ENCODE measurements around the gene EFR3B. TPM values are rescaled to one million over a fixed set of nuclear protein-coding genes. Genes with fewer than 3 reads are reported as not detected.

EFR3B gene
- total RNA-seq, 1 experiment from 2014 or later: 0.09 TPM

GRCh38 chr2:25078170-25079049 is 36.5 kb downstream of the EFR3B start:
- Mint-ChIP-seq H3K4me3 (ENCODE audit: unreplicated experiment) (no peak overlapping the region), H3K36me3 (ENCODE audit: insufficient read depth, unreplicated experiment) (no peaks in the 10 kb centered on the region), H3K4me1 (ENCODE audit: insufficient read depth, unreplicated experiment) (peaks cover 16% of the 10 kb centered on the region), H3K27ac (ENCODE audit: low read depth, unreplicated experiment) (no peak overlapping the region), H3K9me3 (ENCODE audit: unreplicated experiment) (no peaks in the 10 kb centered on the region), H3K27me3 (ENCODE audit: insufficient read depth, unreplicated experiment) (peaks cover 97% of the 10 kb centered on the region)
- no TSS peak for BruUV-seq (replicated peaks)
- peak; percentile 89 for DNase-seq (ENCODE audit: unreplicated experiment)
- CTCF ChIA-PET: interaction anchor here (0.9 to 1.0 kb wide), 3 partner anchors 13 to 100 kb away, joined by 3 to 5 read pairs (median 4); no protein-coding TSS in a partner anchor
- no peak for TF ChIP-seq CTCF (IDR thresholded peaks at IDR 0.05; ENCODE audit: unreplicated experiment)
- intact Hi-C loops (cut with micrococcal nuclease): no loop called here
- POLR2A ChIA-PET: interaction anchor here (0.6 to 1.2 kb wide), 4 partner anchors 14 to 1155 kb away, joined by 3 to 4 read pairs (median 4); partner anchors contain the start of genes CENPO and PTRHD1

GRCh38 chr2:25079050-25079635 is 37.3 kb downstream of the EFR3B start:
- Mint-ChIP-seq H3K36me3 (ENCODE audit: insufficient read depth, unreplicated experiment) (no peaks in the 10 kb centered on the region), H3K4me1 (ENCODE audit: insufficient read depth, unreplicated experiment) (peaks cover 16% of the 10 kb centered on the region), H3K4me3 (ENCODE audit: unreplicated experiment) (no peak overlapping the region), H3K27me3 (ENCODE audit: insufficient read depth, unreplicated experiment) (peaks cover 93% of the 10 kb centered on the region), H3K27ac (ENCODE audit: low read depth, unreplicated experiment) (no peak overlapping the region), H3K9me3 (ENCODE audit: unreplicated experiment) (no peaks in the 10 kb centered on the region)
- BruUV-seq (replicated peaks): no TSS peak
- no peak for TF ChIP-seq CTCF (IDR thresholded peaks at IDR 0.05; ENCODE audit: unreplicated experiment)
- DNase-seq (ENCODE audit: unreplicated experiment): no peak
- intact Hi-C loops (cut with micrococcal nuclease): no loop called here
- CTCF ChIA-PET: interaction anchor here (0.9 to 1.0 kb wide), 3 partner anchors 14 to 101 kb away, joined by 3 to 5 read pairs (median 4); no protein-coding TSS in a partner anchor
- POLR2A ChIA-PET: interaction anchor here (1.2 kb wide), 1 partner anchor 286 kb away, joined by 4 read pairs; the partner anchor contains the start of genes CENPO and PTRHD1

GRCh38 chr2:25081237-25081790 is 39.4 kb downstream of the EFR3B start:
- H3K36me3 Mint-ChIP-seq (ENCODE audit: insufficient read depth, unreplicated experiment): no peaks in the 10 kb centered on the region
- H3K27me3 Mint-ChIP-seq (ENCODE audit: insufficient read depth, unreplicated experiment): peaks cover 94% of the 10 kb centered on the region
- DNase-seq (ENCODE audit: unreplicated experiment): no peak
- H3K4me3 Mint-ChIP-seq (ENCODE audit: unreplicated experiment): no peak overlapping the region
- H3K27ac Mint-ChIP-seq (ENCODE audit: low read depth, unreplicated experiment): no peak overlapping the region
- intact Hi-C loops (cut with micrococcal nuclease): no loop called here
- H3K9me3 Mint-ChIP-seq (ENCODE audit: unreplicated experiment): no peaks in the 10 kb centered on the region
- BruUV-seq (replicated peaks): no TSS peak
- CTCF ChIA-PET: interaction anchor here (0.6 kb wide), 1 partner anchor 83 kb away, joined by 5 read pairs; no protein-coding TSS in a partner anchor
- POLR2A ChIA-PET: no interaction called here
- peaks cover 16% of the 10 kb centered on the region for H3K4me1 Mint-ChIP-seq (ENCODE audit: insufficient read depth, unreplicated experiment)
- TF ChIP-seq CTCF (IDR thresholded peaks at IDR 0.05; ENCODE audit: unreplicated experiment): no peak

Measured in MCF 10A (cell line).